K562 (cell line): ENCODE measurements around the gene MARVELD1. TPM values are rescaled to one million over a fixed set of nuclear protein-coding genes. Genes with fewer than 3 reads are reported as not detected.

ENCODE experiments used
- ARNT ChIP-seq, 2 experiments: fragments of 450-650 bp; IDR thresholded peaks; 2 replicates each; pipeline ENCODE4 v1.6.1; 2016; ENCODE audit warnings: mild to moderate bottlenecking in 1 of 2
- ATF7 ChIP-seq: fragments of 450-650 bp; IDR thresholded peaks from 2 replicates; pipeline ENCODE4 v1.7.1; 2014; ENCODE audit warnings: mild to moderate bottlenecking, moderate library complexity
- CEBPZ ChIP-seq: fragments of 150-350 bp; IDR thresholded peaks from 2 replicates; pipeline ENCODE4 v1.6.1; 2014; ENCODE audit warnings: low read depth, mild to moderate bottlenecking, low read length, borderline replicate concordance
- CREM ChIP-seq: IDR thresholded peaks from 2 replicates; pipeline ENCODE4 v1.6.1; 2014; ENCODE audit warnings: antibody characterized with exemption, low read depth
- CUX1 ChIP-seq: fragments of 200-800 bp; sonication (Bioruptor generic); IDR thresholded peaks from 2 replicates; pipeline ENCODE4 v1.6.1; 2016; ENCODE audit warnings: missing genetic modification characterization, missing compliant biosample characterization
- GABPB2 ChIP-seq: fragments of 250-450 bp; sonication (Bioruptor Pico); conservative IDR thresholded peaks from 2 replicates; pipeline ENCODE4 v1.5.1; 2021; ENCODE audit warnings: mild to moderate bottlenecking
- JUNB ChIP-seq: fragments of 450-650 bp; formaldehyde crosslinking; conservative IDR thresholded peaks from 2 replicates; pipeline ENCODE4 v1.4.0; 2020; ENCODE audit warnings: mild to moderate bottlenecking
- KDM2B ChIP-seq: fragments of 250-450 bp; sonication (Bioruptor Pico); IDR thresholded peaks from 2 replicates; pipeline ENCODE4 v1.8.0; 2021; ENCODE audit warnings: mild to moderate bottlenecking, moderate library complexity
- MXD1 ChIP-seq: fragments of 250-450 bp; sonication (Bioruptor Pico); IDR thresholded peaks from 2 replicates; pipeline ENCODE4 v1.8.0; 2021; ENCODE audit warnings: borderline replicate concordance, mild to moderate bottlenecking, moderate library complexity; ENCODE audit not compliant: poor library complexity, severe bottlenecking
- POLR2G ChIP-seq: fragments of 200-400 bp; formaldehyde crosslinking; IDR thresholded peaks from 2 replicates; pipeline ENCODE4 v1.6.1; 2017; ENCODE audit warnings: low read depth, mild to moderate bottlenecking, antibody characterized with exemption, low read length, moderate library complexity
- SLC30A9 ChIP-seq: fragments of 250-450 bp; sonication (Bioruptor Pico); IDR thresholded peaks from 2 replicates; pipeline ENCODE4 v1.8.0; 2022; ENCODE audit warnings: mild to moderate bottlenecking, moderate library complexity
- SMC3 ChIP-seq: conservative IDR thresholded peaks from 2 replicates; pipeline ENCODE4 v1.6.1; 2011; ENCODE audit warnings: low read depth, low read length, improper control_type of control experiment; ENCODE audit not compliant: insufficient read depth
- TARDBP ChIP-seq: fragments of 450-650 bp; IDR thresholded peaks from 2 replicates; pipeline ENCODE4 v1.6.1; 2016
- TRIM28 ChIP-seq: fragments of 450-650 bp; IDR thresholded peaks from 2 replicates; pipeline ENCODE4 v1.6.1; 2017
- ZBTB26 ChIP-seq: fragments of 450-650 bp; formaldehyde crosslinking; IDR thresholded peaks from 2 replicates; pipeline ENCODE4 v1.4.0; 2022; ENCODE audit warnings: missing genetic modification characterization
- ZKSCAN3 ChIP-seq: fragments of 250-450 bp; sonication (Bioruptor Pico); IDR thresholded peaks from 2 replicates; pipeline ENCODE4 v1.4.0; 2020
- ZNF124 ChIP-seq: sonication (generic); formaldehyde crosslinking; IDR thresholded peaks from 2 replicates; pipeline ENCODE4 v1.8.1; 2022; ENCODE audit warnings: missing genetic modification reagents
- ZNF644 ChIP-seq: fragments of 200-800 bp; sonication (Bioruptor generic); IDR thresholded peaks from 2 replicates; pipeline ENCODE4 v1.6.1; 2016; ENCODE audit warnings: low read depth, missing genetic modification characterization, missing compliant biosample characterization
- ZNF780A ChIP-seq: fragments of 250-450 bp; sonication (Bioruptor Pico); IDR thresholded peaks from 2 replicates; pipeline ENCODE4 v1.5.0; 2021; ENCODE audit warnings: mild to moderate bottlenecking
- polyA plus RNA-seq, 8 experiments: library from polyadenylated mRNA; depleted of rRNA in 4 of 8; stranded (reverse) in 5 of 8; unstranded in 3 of 8; fragments of >200 nt; fragmentation: Nextera tagmentation in 2 of 8; fragmentation: Illumina TruSeq in 1 of 8; extraction: Ambion mirVana in 2 of 8; extraction: Trizol in 1 of 8; gene quantifications; 2 replicates each; pipeline versions ENCODE4 v1.2.1 to v1.2.3, GENCODE V29; 2011 to 2014; ENCODE audit warnings: inconsistent platforms in 1 of 8, missing spikeins in 1 of 8
- total RNA-seq, 7 experiments: library from RNA; depleted of rRNA in 6 of 7; stranded (reverse); fragments of >200 nt in 6 of 7; fragmentation: Illumina TruSeq in 2 of 7; extraction: Trizol in 2 of 7; gene quantifications; 2 replicates each; pipeline versions ENCODE4 v1.2.1 to v1.2.3, GENCODE V29; 2011 to 2021; ENCODE audit warnings: low replicate concordance in 1 of 7

The MARVELD1 gene
- total and polyA plus RNA-seq, 9 of the 15 experiments (the other 6 are each of a cell fraction or from before 2014, with no cell fraction given), result 2.7 to 12.5 (median 5.3) TPM

- TF ChIP-seq SMC3 (no peak), POLR2G (peak; percentile 86), CREM (peak; percentile 93), ZBTB26 (CRISPR knock-in tag) (no peak), ZNF780A (CRISPR knock-in tag) (no peak), TARDBP (no peak), SLC30A9 (CRISPR knock-in tag) (no peak), ARNT (IDR thresholded peaks at IDR 0.05) (no peak), ZNF124 (CRISPR knock-in tag) (no peak), ZKSCAN3 (CRISPR knock-in tag) (no peak), MXD1 (no peak), GABPB2 (CRISPR knock-in tag) (no peak), CUX1 (CRISPR knock-in tag) (no peak), ATF7 (peak; percentile 99), ZNF644 (tag) (no peak), JUNB (CRISPR knock-in tag) (peak; percentile 94), KDM2B (CRISPR knock-in tag) (0 out of 2 replicates have a peak, but pooled peaks have one; percentile 10), TRIM28 (no peak), CEBPZ (no peak)
Measured at GRCh38 chr10:97736902-97737769, 23.6 kb downstream of the MARVELD1 start, which contains the start of gene ZFYVE27 (continued).
